Mucosa of descending colon (tissue), 3 donors: ENCODE data around the gene ZBTB48. TPM values are rescaled to one million over a fixed set of nuclear protein-coding genes. Genes with fewer than 3 reads are reported as not detected.
"Not testable (repeated sequence)": the region's sequence is repeated elsewhere in the genome, so short reads cannot be mapped to it uniquely, and the experiment has no call there.

ENCODE experiments used
- ATAC-seq: fragments of 200-7000 bp; cut with Tn5 transposase; one replicate; pipeline ENCODE4 v1.9.1; 2020; ENCODE audit warnings: mild to moderate bottlenecking, moderate library complexity
- DNase-seq, 3 donors: peaks; one replicate each; pipeline ENCODE4 v3.0.0-alpha.2; 2020
- H3K36me3 ChIP-seq: fragments of 200-600 bp; one replicate; pipeline ENCODE4 v1.8.0; 2021; ENCODE audit warnings: low read depth, mild to moderate bottlenecking
- H3K4me1 ChIP-seq: fragments of 200-600 bp; one replicate; pipeline ENCODE4 v1.8.0; 2021; ENCODE audit warnings: low read depth, mild to moderate bottlenecking
- H3K4me3 ChIP-seq: fragments of 200-600 bp; one replicate; pipeline ENCODE4 v1.8.0; 2021; ENCODE audit warnings: mild to moderate bottlenecking
- H3K9me3 ChIP-seq: fragments of 200-600 bp; one replicate; pipeline ENCODE4 v1.8.0; 2021; ENCODE audit warnings: mild to moderate bottlenecking
- intact Hi-C, 2 donors: fragments of 100-400 bp; cut with DNase I in 1 of 2; cut with micrococcal nuclease in 1 of 2; formaldehyde crosslinking; loops; one replicate each; pipeline versions ENCODE4 v1.11.0 to v1.11.1; 2022; cut with DNase I, micrococcal nuclease
- total RNA-seq, 3 donors: library from RNA; stranded (reverse); fragmentation: NEBNext Ultra II Directional in 2 of 3; extraction: Animal tissue kit (Norgen Biotek cat#: 25700) in 2 of 3; gene quantifications; one replicate each; pipeline versions ENCODE4 v1.2.1 to v1.2.4, GENCODE V29; 2021 to 2023
- TF ChIP-seq, protein P1 (sequence below): fragments of 200-600 bp; IDR thresholded peaks from one replicate; pipeline ENCODE4 v1.8.0; 2022; ENCODE audit warnings: antibody characterized with exemption, mild to moderate bottlenecking
- donor health status: DM: no; HTN: no; CAD: no; lungs with moderate emphysema.
- donor health status: DM: no; HTN: no; CAD: no.
- donor health status: DM: no; HTN: yes; CAD: no.

ZBTB48 gene
- total RNA-seq, 3 donors from 2014 or later, result 36.8 to 53.9 (median 42.3) TPM

DNA sequence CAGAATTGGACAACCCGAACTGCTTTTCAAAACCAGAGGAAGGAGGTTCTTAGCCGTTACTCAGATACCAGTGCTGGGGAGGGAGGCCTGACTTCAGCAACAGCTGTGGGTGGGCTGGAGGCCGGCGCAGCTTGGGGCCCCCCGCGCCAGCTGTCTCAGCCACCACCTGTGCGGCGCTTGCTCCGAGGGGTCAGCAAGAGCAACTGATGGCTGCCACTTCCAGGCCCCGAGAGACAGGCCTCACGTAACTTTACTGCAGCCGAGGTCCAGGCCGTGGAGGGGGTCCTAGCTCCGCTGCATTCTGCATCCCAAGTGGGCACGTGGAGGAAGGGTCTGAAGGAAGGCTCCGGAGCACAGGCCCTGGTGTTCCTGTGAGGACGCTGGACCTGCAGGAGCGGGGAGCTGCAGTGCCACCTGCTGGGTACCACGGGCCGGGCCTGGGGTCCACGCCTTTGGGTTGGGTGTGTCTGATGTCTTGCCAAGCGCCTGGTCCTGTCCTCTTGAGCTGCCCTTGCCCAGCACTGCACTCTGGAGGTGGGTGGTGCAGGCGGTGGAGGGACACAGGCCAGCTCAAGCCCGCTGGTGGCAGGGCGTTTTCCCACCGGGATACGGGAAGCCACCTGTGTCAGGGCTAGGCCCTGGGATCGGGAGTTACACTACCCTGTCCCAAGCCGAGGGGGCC lies 54.7 kb downstream of the ZBTB48 start:
- Histone ChIP-seq H3K36me3 (no peaks in the 10 kb centered on the region), H3K4me3 (no peak overlapping the region), H3K4me1 (no peaks in the 10 kb centered on the region), H3K9me3 (no peaks in the 10 kb centered on the region)
- TF ChIP-seq, protein P1, sequence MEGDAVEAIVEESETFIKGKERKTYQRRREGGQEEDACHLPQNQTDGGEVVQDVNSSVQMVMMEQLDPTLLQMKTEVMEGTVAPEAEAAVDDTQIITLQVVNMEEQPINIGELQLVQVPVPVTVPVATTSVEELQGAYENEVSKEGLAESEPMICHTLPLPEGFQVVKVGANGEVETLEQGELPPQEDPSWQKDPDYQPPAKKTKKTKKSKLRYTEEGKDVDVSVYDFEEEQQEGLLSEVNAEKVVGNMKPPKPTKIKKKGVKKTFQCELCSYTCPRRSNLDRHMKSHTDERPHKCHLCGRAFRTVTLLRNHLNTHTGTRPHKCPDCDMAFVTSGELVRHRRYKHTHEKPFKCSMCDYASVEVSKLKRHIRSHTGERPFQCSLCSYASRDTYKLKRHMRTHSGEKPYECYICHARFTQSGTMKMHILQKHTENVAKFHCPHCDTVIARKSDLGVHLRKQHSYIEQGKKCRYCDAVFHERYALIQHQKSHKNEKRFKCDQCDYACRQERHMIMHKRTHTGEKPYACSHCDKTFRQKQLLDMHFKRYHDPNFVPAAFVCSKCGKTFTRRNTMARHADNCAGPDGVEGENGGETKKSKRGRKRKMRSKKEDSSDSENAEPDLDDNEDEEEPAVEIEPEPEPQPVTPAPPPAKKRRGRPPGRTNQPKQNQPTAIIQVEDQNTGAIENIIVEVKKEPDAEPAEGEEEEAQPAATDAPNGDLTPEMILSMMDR, result peak; percentile 18
- ATAC-seq (peak; percentile 87), DNase-seq (peak; percentile 69 to 80 (median 78))
- intact Hi-C loops, result no loop called here

DNA sequence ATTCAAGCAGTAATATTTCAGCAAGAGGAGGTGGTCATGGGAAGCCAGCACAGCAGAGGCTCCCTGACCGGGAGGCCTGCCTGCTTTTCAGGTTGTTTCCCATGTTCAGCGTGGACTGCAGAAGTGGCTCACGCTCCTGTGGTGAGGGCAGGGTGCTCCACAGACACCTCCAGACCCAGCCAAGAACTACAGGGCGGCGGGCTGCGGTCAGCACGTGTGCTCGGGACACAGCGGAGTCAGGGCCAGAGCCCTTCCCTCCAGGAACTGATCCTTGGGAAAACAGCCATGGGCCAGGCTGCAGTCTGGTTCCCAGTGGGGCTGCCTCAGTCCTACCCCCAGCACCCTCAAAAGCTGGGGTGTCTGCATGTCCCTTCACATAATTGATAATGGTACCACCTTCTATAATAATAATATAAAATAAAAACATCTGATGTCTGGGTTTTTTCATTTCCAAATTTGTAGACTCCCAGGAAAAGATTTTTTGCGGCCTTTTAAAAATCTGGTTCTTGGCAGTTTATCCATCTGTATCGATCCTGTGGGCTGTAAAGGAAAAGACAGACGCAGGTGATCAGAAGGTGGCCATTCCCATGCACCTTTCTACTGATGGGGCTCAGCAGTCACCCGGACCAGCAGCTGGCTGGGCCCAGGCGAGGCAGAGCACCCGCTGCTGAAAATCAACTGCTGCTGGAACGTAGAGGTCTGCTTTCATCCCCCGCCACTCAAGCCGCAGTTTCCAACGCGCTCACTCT lies 55.5 kb downstream of the ZBTB48 start:
- ATAC-seq, result no peak
- no peak overlapping the region for H3K4me3 ChIP-seq
- no peaks in the 10 kb centered on the region for H3K9me3 ChIP-seq
- no peaks in the 10 kb centered on the region for H3K4me1 ChIP-seq
- intact Hi-C loops, result no loop called here
- no peaks in the 10 kb centered on the region for H3K36me3 ChIP-seq
- TF ChIP-seq, protein P1, result no peak
- DNase-seq, result no peak

DNA sequence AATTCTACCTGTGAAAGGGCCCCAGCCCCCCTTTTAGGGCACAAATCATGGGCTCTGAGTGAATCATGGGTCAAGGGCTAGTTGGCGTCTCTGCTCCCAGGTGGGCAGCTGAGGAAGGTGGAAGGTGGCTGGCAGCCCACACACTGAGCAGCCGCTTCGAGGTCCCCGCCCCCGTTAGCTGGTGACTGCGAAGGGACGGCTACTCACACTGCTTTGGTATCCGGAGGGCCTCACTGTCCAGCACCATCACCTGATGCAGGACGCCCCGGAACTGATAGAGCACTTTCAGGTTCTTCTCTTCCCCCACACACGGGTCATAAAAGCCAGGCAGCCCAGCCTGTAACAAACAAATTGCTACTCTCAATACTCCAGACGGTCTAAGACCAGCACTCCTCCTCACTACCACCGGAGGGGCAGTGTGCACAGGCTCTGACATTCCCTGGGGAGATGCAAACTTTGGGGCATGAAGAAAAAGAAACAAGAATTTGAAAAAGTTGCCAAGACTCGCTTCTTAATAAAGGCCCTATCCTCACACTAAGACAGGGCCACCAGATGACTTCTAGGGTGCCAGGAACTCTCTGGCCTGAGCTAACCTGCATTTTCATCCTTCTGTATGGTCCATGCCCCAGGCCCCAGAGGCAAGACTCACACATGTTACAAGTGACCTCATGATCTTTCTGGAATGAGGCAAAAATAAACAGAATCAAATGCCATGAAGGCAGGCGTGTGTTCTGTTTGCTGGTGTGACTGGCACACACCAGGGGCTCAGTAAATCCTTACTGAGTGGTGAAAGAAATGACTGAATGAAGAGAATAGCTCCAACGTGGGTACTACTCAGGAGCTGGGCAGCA lies 56.3 kb downstream of the ZBTB48 start:
- Histone ChIP-seq H3K36me3 (no peaks in the 10 kb centered on the region), H3K9me3 (no peaks in the 10 kb centered on the region), H3K4me3 (no peak overlapping the region), H3K4me1 (no peaks in the 10 kb centered on the region)
- TF ChIP-seq, protein P1, result no peak
- ATAC-seq, result no peak
- DNase-seq, result no peak
- intact Hi-C loops, result no loop called here

DNA sequence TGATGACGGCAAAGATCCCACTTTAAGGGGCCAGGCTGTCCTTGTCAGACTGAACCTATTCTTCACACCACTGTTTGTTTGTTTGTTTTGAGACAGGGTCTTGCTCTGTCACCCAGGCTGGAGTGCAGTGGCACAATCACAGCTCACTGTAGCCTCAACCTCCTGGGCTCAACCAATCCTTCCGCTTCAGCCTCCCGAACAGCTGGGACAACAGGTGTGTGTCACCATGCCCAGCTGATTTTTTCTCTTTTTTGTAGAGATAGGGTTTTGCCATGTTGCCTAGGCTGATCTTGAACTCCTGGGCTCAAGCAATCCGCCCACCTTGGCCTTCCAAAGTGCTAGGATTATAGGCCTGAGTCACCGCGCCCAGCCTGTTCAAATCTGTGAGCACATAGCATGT lies 57.0 kb downstream of the ZBTB48 start:
- not testable (repeated sequence) for DNase-seq

DNA sequence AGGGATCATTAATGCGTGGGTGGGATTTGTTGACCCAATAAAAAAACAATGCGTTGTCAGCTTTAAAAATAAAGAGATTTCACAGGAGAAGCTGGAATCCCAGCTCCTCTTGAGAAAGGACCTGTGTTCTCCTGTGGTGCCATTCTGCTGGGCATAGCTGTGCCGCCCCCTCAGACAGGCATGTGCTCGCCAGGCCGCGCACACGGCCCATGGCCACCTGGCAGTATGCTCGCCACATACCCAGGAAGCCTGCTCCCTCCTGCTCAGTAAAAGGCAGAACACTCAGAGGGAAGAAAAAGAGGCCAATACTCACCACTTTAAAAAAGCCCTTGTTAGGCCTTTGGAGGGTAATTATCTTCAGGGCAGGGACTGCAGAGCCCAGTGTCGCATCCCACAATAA lies 58.0 kb downstream of the ZBTB48 start:
- Histone ChIP-seq H3K9me3 (no peaks in the 10 kb centered on the region), H3K36me3 (no peaks in the 10 kb centered on the region), H3K4me3 (no peak overlapping the region), H3K4me1 (no peaks in the 10 kb centered on the region)
- TF ChIP-seq, protein P1, result no peak
- intact Hi-C loops, result no loop called here
- DNase-seq (no peak), ATAC-seq (no peak)

More for the DNA sequence above, 57.0 kb downstream of the ZBTB48 start:
- intact Hi-C loops, H3K36me3 ChIP-seq, H3K4me1 ChIP-seq, ATAC-seq, H3K9me3 ChIP-seq, H3K4me3 ChIP-seq: not testable (repeated sequence)
